Dendritic cell treated with granulocyte-macrophage colony-stimulating factor and Interleukin-4, amounts not matched to agents 40 ng/mL and 50 ng/mL, for 4 days (primary cell): ENCODE data around the gene NKRF.

Source experiments
- H3K27ac Mint-ChIP-seq: one replicate; pipeline ENCODE4 v1.8.0; 2022; ENCODE audit warnings: mild to moderate bottlenecking, mixed read lengths
- H3K27me3 Mint-ChIP-seq: one replicate; pipeline ENCODE4 v1.8.0; 2022; ENCODE audit warnings: mild to moderate bottlenecking, mixed read lengths
- H3K36me3 Mint-ChIP-seq: one replicate; pipeline ENCODE4 v1.8.0; 2022; ENCODE audit warnings: low read depth, mixed read lengths
- H3K4me1 Mint-ChIP-seq: one replicate; pipeline ENCODE4 v1.8.0; 2022; ENCODE audit warnings: low read depth, mixed read lengths
- H3K4me3 Mint-ChIP-seq: one replicate; pipeline ENCODE4 v1.8.0; 2022; ENCODE audit warnings: mild to moderate bottlenecking, moderate library complexity, mixed read lengths
- H3K9me3 Mint-ChIP-seq: one replicate; pipeline ENCODE4 v1.8.0; 2022; ENCODE audit warnings: mixed read lengths
- intact Hi-C: fragments of 100-400 bp; cut with micrococcal nuclease; formaldehyde crosslinking; loops from one replicate; pipeline ENCODE4 v1.15.0; 2022

NKRF gene

DNA sequence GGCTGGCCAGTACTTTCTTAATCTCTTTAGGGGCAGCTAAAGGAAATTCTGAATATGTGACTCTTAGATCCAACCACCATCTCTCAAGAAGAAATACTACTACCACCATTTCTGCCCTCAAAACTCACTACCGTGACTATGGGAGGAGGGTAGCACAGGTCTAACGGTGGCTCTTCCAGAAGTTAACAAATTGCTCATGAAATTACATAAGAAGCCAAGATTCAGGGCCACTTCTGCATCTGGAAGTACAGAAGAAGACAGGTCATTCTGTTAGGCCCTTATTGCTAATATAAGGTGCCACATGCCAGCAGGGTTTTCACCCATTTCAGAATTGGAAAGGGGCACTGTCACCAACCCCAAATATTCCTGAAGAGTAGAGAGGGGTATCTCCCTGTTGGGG is 19.6 kb upstream of the NKRF start:
- Mint-ChIP-seq H3K36me3 (peaks cover 39% of the 10 kb centered on the region), H3K27ac (no peak overlapping the region), H3K9me3 (no peaks in the 10 kb centered on the region), H3K4me3 (no peak overlapping the region), H3K4me1 (peaks cover 6% of the 10 kb centered on the region), H3K27me3 (no peaks in the 10 kb centered on the region)
- intact Hi-C loops: no loop called here

DNA sequence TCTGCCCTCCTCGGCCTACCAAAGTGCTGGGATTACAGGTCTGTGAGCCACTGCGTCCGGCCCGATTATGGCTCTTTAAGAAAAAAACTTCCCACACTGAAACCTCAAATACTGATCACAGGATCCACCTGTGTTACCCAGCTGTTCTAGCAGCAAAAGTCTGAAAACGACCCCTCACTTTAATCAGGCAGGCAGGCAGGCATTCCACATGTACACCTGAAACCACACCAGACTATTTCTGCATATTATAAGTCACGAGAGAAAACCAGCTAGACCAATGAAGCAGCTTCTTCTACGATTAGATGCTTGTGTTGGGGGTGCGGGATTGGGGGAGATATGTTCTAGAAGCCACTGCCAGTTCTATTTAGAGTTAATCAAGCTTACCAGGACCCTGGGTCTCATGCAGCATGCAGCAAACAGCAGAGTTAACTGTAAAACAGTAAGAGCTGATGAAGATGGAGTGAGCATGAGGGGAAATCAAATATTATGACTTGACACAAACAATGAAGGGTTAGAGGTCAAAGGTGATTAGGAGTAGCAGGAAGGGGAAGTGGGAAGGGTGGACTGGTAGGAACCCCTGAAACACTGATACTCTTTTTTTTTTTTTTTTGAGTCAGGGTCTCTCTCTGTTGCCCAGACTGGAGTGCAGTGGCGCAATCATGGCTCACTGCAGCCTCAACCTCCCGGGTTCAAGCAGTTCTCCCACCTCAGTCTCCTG is 18.9 kb upstream of the NKRF start:
- Mint-ChIP-seq H3K27ac (no peak overlapping the region), H3K36me3 (peaks cover 32% of the 10 kb centered on the region), H3K27me3 (no peaks in the 10 kb centered on the region), H3K9me3 (no peaks in the 10 kb centered on the region), H3K4me3 (no peak overlapping the region), H3K4me1 (peaks cover 12% of the 10 kb centered on the region)
- intact Hi-C loops: no loop called here

DNA sequence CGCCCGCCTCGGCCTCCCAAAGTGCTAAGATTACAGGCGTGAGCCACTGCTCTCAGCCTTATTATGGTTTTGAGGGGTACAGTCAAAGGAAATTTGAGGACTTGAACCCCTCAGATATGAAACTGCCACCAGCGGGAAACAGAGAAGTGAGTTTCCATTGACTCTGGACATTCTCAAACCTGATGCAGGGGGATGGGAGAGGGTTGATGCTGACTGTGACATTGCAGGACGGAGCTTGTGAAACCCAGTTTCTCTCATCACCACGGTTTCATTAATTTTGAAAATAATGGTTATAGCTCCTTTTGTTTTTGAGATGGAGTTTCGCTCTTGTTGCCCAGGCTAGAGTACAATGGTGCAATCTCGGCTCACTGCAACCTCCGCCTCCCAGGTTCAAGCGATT is 18.2 kb upstream of the NKRF start:
- no peaks in the 10 kb centered on the region for H3K27me3 Mint-ChIP-seq
- H3K4me3 Mint-ChIP-seq: no peak overlapping the region
- H3K36me3 Mint-ChIP-seq: peaks cover 34% of the 10 kb centered on the region
- peaks cover 19% of the 10 kb centered on the region for H3K4me1 Mint-ChIP-seq
- intact Hi-C loops: no loop called here
- H3K9me3 Mint-ChIP-seq: no peaks in the 10 kb centered on the region
- no peak overlapping the region for H3K27ac Mint-ChIP-seq

DNA sequence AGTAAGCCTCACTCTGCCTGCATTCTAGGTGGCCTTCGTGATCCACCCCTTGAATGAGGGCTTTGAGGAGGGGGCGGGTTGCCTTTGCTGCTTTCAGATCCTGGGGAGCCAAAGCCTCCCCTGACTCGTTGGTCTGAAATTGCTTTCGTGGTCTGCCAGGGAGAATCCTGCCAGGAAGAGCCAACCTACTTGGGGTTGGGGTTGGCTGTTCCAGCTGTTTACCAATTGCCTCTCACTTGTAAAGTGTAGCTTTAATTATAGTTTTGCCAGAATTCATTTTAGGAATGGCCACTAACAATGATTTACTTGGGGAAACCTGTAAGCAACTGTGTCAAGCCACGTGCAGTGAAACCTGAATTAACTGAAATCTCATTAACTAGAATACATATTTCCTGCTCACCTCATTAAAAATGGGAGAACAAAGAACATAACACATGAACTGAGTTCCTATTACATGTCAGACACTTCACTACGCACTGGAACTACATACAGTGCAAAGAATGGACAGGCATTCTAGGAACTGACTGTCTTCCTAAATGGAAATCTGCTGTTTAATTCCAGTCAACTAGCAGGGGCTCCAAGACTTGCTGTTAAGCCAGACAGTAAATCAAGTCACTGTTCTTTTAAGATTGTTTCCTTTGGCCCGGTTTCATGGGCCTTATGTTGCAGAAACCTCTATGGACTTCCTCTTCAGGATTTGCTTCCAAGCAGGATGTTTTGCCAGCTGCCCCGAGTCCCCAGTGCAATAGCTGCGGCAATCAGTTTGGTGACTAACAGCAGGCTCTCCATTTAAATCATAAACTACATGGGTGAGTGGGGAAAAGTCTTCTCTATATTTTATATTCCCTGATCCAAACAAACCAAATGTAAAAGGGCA is 16.4 kb upstream of the NKRF start:
- H3K4me3 Mint-ChIP-seq: no peak overlapping the region
- intact Hi-C loops: no loop called here
- H3K36me3 Mint-ChIP-seq: peaks cover 20% of the 10 kb centered on the region
- peaks cover 32% of the 10 kb centered on the region for H3K4me1 Mint-ChIP-seq
- no peaks in the 10 kb centered on the region for H3K9me3 Mint-ChIP-seq
- no peak overlapping the region for H3K27ac Mint-ChIP-seq
- no peaks in the 10 kb centered on the region for H3K27me3 Mint-ChIP-seq

DNA sequence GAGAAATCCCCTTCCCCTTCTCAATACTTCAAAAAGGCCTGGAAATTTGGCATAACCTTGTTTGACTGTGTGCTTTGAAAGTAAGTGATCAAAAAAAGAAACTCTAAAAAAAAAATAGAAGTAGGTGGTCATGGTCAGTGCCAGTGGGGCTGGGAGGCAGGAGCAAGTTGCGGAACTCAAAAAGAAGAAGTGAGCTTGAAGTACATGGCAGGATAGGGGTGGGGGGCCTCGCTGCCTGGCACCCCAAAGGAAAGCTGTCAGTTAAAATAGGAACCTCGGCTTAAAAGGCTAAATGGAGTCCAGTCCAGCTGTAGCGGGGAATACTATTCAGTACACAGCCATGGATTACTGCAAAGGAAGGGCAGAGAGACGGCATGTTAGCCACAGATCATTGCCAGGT is 12.2 kb upstream of the NKRF start:
- Mint-ChIP-seq H3K4me3 (peak overlapping the region; percentile 40), H3K36me3 (peaks cover 6% of the 10 kb centered on the region), H3K27me3 (no peaks in the 10 kb centered on the region), H3K4me1 (peaks cover 32% of the 10 kb centered on the region), H3K27ac (peak overlapping the region; percentile 87), H3K9me3 (no peaks in the 10 kb centered on the region)
- intact Hi-C loops: loop anchor here (10.0 kb wide), 1 partner anchor 106 kb away; no protein-coding TSS in a partner anchor

DNA sequence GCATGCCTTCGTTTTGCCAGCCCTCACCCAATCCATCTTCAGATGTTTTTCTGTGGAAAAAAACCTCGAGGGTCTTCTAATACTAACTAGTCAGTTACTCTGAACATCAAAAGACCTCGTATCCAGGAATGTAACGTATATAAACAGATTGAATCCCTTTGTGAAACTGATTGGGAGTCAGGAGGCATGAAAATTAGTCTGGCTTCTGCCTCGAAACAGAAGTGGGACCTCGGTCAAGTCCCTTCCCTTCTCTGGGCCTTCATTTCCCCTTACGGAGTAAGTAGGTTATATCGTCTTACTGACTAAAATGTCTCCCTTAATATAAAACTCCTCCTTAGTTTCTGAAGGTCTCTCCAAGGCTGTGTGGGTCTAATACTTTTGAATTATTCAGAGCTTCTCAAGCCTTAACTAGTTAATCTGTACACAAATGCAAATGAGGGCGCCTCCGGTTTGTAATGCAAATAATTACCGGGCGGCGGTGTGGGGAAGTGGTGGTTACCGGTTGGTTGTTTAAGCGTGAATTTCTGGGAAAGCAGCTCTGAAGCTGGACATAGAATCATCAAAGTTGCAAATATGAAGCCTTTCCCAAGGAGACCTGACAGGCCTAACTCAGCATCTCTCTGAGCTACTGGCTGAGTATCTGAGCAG is 11.4 kb upstream of the NKRF start:
- H3K4me1 Mint-ChIP-seq: peaks cover 33% of the 10 kb centered on the region
- no peaks in the 10 kb centered on the region for H3K27me3 Mint-ChIP-seq
- peaks cover 6% of the 10 kb centered on the region for H3K36me3 Mint-ChIP-seq
- H3K27ac Mint-ChIP-seq: peak overlapping the region; percentile 87
- H3K9me3 Mint-ChIP-seq: no peaks in the 10 kb centered on the region
- intact Hi-C loops: loop anchor here (10.0 kb wide), 1 partner anchor 107 kb away; no protein-coding TSS in a partner anchor
- peak overlapping the region; percentile 17 for H3K4me3 Mint-ChIP-seq

DNA sequence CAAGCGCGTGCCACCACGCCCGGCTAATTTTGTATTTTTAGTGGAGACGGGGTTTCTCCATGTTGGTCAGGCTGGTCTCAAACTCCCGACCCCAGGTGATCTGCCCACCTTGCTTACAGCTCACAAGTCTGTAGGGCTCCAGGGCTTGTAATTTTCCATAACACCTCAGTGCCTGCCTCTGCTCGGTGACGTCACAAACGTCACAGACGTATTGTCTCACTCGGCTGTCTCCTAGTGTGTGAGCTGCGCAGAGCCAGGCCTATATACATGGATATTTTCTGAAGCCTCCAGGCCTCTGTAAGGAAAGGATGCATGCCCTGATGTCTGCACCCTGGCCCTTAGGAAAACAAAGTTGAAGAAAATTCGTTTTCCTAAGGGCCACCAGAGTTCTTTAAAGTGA is 8.6 kb upstream of the NKRF start:
- Mint-ChIP-seq H3K4me3 (no peak overlapping the region), H3K27me3 (no peaks in the 10 kb centered on the region), H3K36me3 (peaks cover 6% of the 10 kb centered on the region), H3K27ac (no peak overlapping the region), H3K9me3 (no peaks in the 10 kb centered on the region), H3K4me1 (peaks cover 30% of the 10 kb centered on the region)
- intact Hi-C loops: loop anchor here (10.0 kb wide), 1 partner anchor 110 kb away; no protein-coding TSS in a partner anchor

DNA sequence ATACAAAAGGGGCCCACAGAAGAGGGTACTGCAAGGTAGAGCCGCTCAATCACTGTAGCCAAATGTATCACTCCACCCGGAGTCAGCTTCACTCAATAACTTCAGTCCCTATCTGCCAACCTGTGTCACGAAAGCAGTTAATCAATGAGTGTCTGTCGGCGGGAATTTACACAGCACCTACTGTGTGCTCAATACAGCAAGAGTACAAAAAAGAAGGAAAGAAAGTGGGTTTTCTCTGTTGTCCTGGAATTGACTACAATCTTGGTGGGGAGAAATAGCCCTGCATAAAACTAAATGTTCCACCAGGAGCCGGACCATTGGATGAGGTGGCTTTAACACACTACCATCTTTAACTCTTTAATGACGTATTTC is 780 bp upstream of the NKRF start:
- Mint-ChIP-seq H3K27ac (peak overlapping the region; percentile 86), H3K27me3 (no peaks in the 10 kb centered on the region), H3K4me1 (peaks cover 17% of the 10 kb centered on the region), H3K9me3 (no peaks in the 10 kb centered on the region), H3K36me3 (no peaks in the 10 kb centered on the region), H3K4me3 (no peak overlapping the region)
- intact Hi-C loops: loop anchor here (5.0 kb wide), 1 partner anchor 85 kb away; the partner anchor contains the start of gene SEPTIN6

DNA sequence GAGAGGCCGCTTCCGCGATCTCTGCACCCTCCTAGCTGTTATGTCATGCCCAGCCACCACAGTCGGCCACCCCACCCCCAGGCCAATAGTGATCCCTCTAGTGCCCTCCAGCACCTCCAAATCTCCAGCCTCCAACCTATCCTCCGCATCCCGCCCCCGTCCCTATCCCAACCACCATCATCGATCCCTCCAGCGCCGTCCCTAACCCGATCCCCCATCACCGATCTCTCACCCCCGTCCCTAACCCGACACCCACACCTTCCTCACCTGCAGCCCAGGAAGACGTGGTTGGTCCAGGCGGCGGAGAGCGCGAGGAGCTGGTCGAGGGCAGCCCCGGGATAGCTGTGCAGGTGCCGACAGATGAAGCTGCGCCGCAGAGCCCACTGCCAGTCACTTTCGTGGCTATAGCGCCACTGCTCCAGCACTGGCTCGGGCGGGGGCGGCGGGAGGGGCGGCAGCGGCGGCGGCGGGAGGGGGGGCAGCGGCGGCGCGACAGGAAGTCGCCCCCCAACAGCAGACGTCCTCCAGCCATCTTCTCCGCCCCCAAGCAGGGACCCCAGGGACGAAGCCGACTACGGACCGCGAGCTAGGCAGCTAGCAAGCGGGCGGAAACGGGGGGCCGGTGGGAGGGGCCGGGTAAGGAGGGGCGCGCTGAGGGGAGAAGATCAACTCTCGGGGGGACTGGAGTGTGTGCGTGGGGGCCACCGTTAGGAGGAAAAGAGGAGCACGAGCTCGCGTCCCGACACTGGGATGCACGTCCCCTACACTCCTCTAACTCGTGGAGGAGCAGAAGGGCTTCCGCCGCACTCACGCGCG is 552 bp downstream of the NKRF start:
- no peaks in the 10 kb centered on the region for H3K27me3 Mint-ChIP-seq
- peak overlapping the region; percentile 86 for H3K27ac Mint-ChIP-seq
- intact Hi-C loops: loop anchor here (5.0 kb wide), 1 partner anchor 87 kb away; the partner anchor contains the start of gene SEPTIN6
- peak overlapping the region; percentile 97 for H3K4me3 Mint-ChIP-seq
- H3K9me3 Mint-ChIP-seq: no peaks in the 10 kb centered on the region
- H3K4me1 Mint-ChIP-seq: peaks cover 17% of the 10 kb centered on the region
- H3K36me3 Mint-ChIP-seq: peaks cover 12% of the 10 kb centered on the region

DNA sequence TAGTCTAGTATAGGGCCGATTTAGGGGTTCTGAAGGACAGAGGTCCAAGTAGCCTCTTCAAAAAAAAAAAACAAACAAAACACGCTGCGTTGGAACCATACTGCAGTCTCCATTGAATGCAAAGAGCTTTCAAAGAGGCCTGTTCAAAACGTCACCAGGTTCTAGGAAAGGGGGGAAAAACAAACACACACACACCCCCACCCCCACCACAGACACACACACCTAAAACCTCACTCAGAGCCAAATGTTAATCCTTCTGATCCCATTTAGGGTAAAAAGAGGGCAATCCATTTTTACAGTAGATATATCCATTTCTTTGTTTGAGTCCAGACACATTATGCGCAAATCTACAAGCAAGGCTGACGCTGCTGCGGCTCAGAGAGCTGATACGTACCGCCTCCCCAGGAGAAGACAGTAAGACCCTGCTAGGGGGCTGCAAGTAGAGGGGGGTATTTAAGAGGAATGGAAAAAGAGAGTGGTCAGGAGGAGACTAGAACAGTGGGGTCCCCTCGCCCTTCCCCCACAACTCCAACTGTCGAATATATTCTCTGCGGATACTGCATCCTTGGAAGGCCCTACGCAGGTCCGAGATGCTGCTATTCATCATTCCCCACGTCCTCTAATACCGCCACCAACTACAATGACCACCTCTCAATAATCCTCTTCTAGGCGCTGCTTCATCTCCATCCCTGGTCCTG is 1.3 kb downstream of the NKRF start:
- peaks cover 13% of the 10 kb centered on the region for H3K36me3 Mint-ChIP-seq
- H3K9me3 Mint-ChIP-seq: no peaks in the 10 kb centered on the region
- H3K4me1 Mint-ChIP-seq: peaks cover 17% of the 10 kb centered on the region
- intact Hi-C loops: loop anchor here (5.0 kb wide), 1 partner anchor 87 kb away; the partner anchor contains the start of gene SEPTIN6
- peak overlapping the region; percentile 97 for H3K4me3 Mint-ChIP-seq
- H3K27ac Mint-ChIP-seq: peak overlapping the region; percentile 86
- H3K27me3 Mint-ChIP-seq: no peaks in the 10 kb centered on the region

DNA sequence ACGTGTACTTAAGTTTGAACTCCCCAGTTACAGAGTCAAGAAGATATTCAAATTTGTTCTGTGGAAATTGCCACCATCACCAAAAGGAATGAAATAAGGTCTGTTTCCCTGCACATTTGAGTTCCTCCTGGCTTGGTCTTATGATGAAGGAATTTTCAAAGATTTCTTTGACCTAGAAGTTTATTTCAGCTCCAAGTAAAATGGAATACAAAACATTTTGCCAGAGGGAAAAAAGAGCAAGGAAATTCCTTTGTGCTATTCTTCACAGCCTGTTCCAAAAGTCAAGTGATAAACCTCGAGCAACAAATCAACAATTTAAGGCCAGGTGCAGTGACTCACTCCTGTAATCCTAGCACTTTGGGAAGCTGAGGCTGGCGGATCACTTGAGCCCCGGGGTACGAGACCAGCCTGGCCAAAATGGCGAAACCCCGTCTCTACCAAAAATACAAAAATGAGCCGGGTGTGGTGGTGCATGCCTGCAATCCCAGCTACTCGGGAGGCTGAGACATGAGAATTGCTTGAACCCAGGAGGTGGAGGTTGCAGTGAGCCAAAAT is 3.4 kb downstream of the NKRF start:
- Mint-ChIP-seq H3K36me3 (peaks cover 13% of the 10 kb centered on the region), H3K27me3 (no peaks in the 10 kb centered on the region), H3K9me3 (no peaks in the 10 kb centered on the region), H3K4me1 (peaks cover 17% of the 10 kb centered on the region), H3K4me3 (no peak overlapping the region), H3K27ac (no peak overlapping the region)
- intact Hi-C loops: no loop called here

DNA sequence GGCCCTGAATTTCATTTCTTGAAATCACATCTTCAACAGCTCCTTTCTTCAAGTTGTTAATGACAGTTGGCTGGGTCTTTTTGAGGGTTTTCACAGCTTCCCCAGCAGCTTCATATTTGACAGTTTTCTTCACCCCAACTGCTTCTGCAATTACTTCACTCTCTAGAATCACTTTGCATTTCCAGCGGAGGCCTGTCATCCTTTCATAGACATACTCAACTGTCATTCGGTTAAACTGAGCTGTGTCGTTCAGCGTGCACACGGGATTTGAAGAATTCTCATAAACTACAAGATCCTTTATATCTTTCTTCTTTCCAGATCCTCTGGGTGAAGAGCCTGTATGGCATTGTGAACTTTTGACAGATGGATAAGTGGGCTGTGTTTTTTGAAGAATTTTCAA is 16.4 kb downstream of the NKRF start:
- no peak overlapping the region for H3K27ac Mint-ChIP-seq
- H3K36me3 Mint-ChIP-seq: peaks cover 49% of the 10 kb centered on the region
- no peaks in the 10 kb centered on the region for H3K4me1 Mint-ChIP-seq
- H3K9me3 Mint-ChIP-seq: no peaks in the 10 kb centered on the region
- no peak overlapping the region for H3K4me3 Mint-ChIP-seq
- intact Hi-C loops: no loop called here
- H3K27me3 Mint-ChIP-seq: no peaks in the 10 kb centered on the region
